Osteocyte (in vitro differentiated cells): Measurements from ENCODE around the gene FDXR. TPM values are rescaled to one million over a fixed set of nuclear protein-coding genes. Genes with fewer than 3 reads are reported as not detected.

Experiments used
- DNase-seq: peaks from one replicate; pipeline ENCODE4 v3.0.0; 2021; ENCODE audit warnings: mixed read lengths; ENCODE audit not compliant: unreplicated experiment; ENCODE audit errors: extremely low spot score
- H3K27ac Mint-ChIP-seq: one replicate; pipeline ENCODE4 v1.8.0; 2021; ENCODE audit warnings: mild to moderate bottlenecking, mixed read lengths; ENCODE audit not compliant: unreplicated experiment
- H3K27me3 Mint-ChIP-seq: one replicate; pipeline ENCODE4 v1.8.0; 2021; ENCODE audit warnings: mixed read lengths; ENCODE audit not compliant: unreplicated experiment
- H3K36me3 Mint-ChIP-seq: one replicate; pipeline ENCODE4 v1.8.0; 2021; ENCODE audit warnings: mixed read lengths; ENCODE audit not compliant: unreplicated experiment
- H3K4me1 Mint-ChIP-seq: one replicate; pipeline ENCODE4 v1.8.0; 2021; ENCODE audit warnings: mixed read lengths; ENCODE audit not compliant: unreplicated experiment
- H3K4me3 Mint-ChIP-seq: one replicate; pipeline ENCODE4 v1.8.0; 2021; ENCODE audit warnings: mild to moderate bottlenecking, moderate library complexity, mixed read lengths; ENCODE audit not compliant: unreplicated experiment
- H3K9me3 Mint-ChIP-seq: one replicate; pipeline ENCODE4 v1.8.0; 2021; ENCODE audit warnings: mixed read lengths; ENCODE audit not compliant: unreplicated experiment
- CTCF ChIP-seq: fragments of 200-600 bp; sonication (generic); IDR thresholded peaks from 2 replicates; pipeline ENCODE4 v1.5.0; 2021; ENCODE audit warnings: antibody characterized with exemption, mild to moderate bottlenecking, moderate library complexity
- total RNA-seq: library from RNA; stranded (reverse); gene quantifications from 2 replicates; pipeline ENCODE4 v1.2.1, GENCODE V29; 2021

The FDXR gene
- total RNA-seq, 1 donor from 2014 or later = 11.2 TPM

GRCh38 chr17:74822335-74822938, 50.4 kb downstream of the FDXR start:
- Mint-ChIP-seq H3K27me3 (no peaks in the 10 kb centered on the region), H3K4me3 (no peak overlapping the region), H3K36me3 (peaks cover 6% of the 10 kb centered on the region), H3K27ac (no peak overlapping the region), H3K9me3 (no peaks in the 10 kb centered on the region), H3K4me1 (no peaks in the 10 kb centered on the region)
- no peak for DNase-seq
- TF ChIP-seq CTCF = no peak

GRCh38 chr17:74821655-74822334, 51.0 kb downstream of the FDXR start:
- Mint-ChIP-seq H3K27me3 (no peaks in the 10 kb centered on the region), H3K36me3 (peaks cover 6% of the 10 kb centered on the region), H3K27ac (no peak overlapping the region), H3K4me3 (no peak overlapping the region), H3K9me3 (no peaks in the 10 kb centered on the region), H3K4me1 (no peaks in the 10 kb centered on the region)
- no peak for TF ChIP-seq CTCF
- DNase-seq = no peak

- TF ChIP-seq CTCF = no peak
Observed at GRCh38 chr17:74819801-74820436, 52.9 kb downstream of the FDXR start.

GRCh38 chr17:74818291-74818938, 54.4 kb downstream of the FDXR start:
- Mint-ChIP-seq H3K9me3 (no peaks in the 10 kb centered on the region), H3K4me3 (no peak overlapping the region), H3K27ac (no peak overlapping the region), H3K36me3 (peaks cover 3% of the 10 kb centered on the region), H3K27me3 (no peaks in the 10 kb centered on the region), H3K4me1 (no peaks in the 10 kb centered on the region)
- no peak for TF ChIP-seq CTCF
- DNase-seq = no peak

More at GRCh38 chr17:74819801-74820436, 52.9 kb downstream of the FDXR start:
- peaks cover 6% of the 10 kb centered on the region for H3K36me3 Mint-ChIP-seq
- no peaks in the 10 kb centered on the region for H3K27me3 Mint-ChIP-seq
- no peaks in the 10 kb centered on the region for H3K9me3 Mint-ChIP-seq
- no peak overlapping the region for H3K27ac Mint-ChIP-seq
- H3K4me1 Mint-ChIP-seq = no peaks in the 10 kb centered on the region
- no peak overlapping the region for H3K4me3 Mint-ChIP-seq
- DNase-seq = no peak
